GM21619 (cell line): ENCODE results near the gene RNF157.

ENCODE experiments used
- ATAC-seq: cut with Tn5 transposase; IDR thresholded peaks from one replicate; pipeline ENCODE4 v1.9.1; 2021; ENCODE audit not compliant: unreplicated experiment

The RNF157 gene

DNA sequence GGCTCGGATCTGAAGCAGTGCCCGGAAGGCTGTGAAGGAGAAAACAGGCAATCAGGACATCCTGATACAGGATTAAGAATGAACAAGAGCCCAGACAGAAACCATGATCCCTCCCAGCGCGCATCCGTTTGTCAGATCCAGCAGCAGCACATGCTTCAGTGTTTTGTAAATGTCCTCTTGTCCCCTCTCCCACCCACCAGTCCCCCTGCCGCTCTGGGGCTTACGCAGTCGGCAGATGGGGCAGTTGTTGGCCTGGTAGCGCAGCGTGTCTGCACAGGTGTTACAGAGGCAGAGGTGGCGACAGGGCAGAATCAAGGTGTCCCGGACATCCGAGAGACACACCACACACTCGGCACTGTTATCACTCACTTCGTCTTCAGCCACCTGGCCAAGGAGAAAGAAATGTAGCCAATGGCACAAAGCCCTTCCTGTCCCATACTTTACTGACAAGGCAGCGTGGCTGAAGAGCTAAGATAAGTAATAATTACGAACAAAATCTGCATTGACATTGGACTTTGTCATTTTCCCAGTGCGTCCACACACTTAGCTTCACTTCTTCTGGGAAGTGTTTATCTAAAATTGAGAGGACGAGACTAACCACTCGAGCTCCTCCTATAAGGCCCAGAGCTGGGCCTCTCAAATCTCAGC, 78.5 kb downstream of the RNF157 start:
- no peak for ATAC-seq

DNA sequence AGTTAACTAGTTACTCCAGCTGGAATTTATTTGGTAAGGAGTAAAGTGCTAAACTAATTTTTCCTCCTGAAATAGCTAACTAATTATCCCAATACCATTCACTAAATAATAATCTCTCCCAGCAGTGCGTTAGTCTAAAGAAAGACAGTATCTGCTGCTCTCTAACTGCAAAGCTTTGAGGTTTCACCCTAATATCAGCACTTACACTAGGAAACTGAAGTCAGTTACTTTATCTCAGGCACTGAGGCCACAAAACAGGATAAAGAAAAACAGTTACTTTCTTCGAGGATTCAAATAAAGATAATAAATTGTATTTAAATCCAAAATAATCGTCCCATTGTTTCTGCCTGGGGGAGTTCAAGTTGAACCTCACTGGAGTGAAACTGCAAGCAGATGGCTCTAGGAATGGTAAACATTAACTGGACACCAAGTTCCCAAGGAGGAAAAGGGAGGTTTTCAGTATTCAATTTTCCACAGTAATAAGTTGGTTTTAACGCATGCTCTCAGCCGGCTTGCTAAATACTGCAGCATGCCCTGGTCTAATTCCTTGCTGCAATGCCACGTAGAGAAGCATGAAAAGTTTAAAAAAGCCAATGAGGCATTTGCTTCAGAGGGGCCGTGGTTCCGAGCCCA, 79.3 kb downstream of the RNF157 start:
- no peak for ATAC-seq

DNA sequence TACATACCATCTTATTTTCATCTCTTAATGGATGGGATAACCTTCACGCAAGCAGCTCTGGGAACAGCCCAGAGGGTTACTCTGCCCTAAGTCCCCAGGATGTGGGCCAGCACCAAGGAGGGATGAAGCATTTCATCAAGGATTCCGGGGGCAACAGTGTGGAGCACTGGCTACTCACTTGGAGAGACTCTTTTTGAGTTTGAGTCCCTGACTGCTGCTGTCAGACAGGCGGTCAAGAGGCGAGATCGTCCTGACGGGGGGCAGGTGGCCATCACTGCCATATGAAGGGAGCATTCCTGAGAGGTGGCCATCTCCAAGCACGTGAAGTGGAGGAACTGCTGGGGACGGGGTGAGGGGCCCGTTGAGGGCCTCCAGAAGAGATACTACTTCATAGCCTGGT, 81.1 kb downstream of the RNF157 start:
- no peak for ATAC-seq

DNA sequence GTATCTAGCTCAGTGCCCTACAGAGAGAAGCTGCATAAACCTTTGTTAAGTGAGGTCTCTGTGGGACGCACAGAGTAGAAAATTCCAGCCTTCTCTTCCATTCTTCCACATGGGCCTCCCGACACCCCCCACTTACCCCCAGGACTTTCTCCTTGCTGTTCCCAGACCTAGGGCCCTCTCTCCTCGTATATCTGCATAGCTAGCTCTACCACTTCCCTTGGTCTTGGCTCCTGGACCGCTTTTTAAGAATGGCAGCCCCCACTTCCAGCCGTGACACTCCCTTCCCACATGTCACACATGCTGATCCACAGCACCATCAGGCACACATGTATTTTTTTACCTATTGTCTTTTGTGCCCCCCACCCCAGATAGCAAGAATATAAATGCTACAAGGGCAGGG, 82.5 kb downstream of the RNF157 start:
- ATAC-seq, result no peak

DNA sequence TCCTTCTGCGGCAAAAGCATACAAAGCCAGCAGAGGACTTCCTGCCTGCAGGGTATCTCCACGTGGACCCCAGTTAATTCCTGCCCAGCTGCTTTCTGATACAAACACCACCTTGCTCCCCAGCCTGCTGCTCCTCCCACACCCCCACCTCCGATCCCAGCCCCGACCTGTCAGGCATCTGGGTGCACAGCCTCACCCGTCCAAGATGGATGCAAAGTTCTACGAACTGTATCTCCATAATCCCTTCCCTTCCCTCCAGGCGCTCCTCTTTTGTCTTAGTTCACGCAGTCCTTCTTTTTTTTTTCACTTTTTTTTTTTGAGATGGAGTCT, 83.7 kb downstream of the RNF157 start:
- no peak for ATAC-seq

DNA sequence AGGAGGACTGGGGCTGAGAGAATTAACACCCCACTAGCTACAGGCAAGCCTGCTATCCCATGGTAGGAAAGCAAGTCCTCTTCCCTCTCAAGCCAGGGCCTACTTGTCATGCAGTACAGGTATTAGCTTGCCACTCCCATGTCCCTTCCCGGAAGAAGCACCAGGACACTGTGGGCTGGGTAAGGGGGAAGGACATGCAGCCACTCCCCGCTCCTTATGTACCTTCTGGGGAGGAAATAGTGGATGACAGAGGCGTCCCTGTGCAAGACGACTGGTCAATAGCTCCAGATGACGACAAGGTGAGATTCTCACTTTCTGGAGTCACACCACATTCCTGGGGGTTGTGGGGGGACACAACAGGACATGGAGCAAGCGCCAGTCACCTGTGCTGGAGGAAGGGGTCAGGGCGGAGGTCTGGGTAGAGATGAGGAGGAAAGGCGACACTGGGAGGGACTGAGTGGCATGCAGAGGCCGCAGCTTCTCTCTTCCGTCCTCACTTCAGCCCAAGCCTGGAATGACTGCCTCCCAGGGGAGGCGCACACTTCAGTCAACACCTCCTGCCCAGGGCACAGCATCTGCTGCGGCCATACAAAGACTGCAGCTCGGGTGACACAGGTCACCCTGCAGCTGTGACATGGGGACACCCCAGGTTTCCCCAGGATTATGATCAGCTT, 84.2 kb downstream of the RNF157 start:
- no peak for ATAC-seq

DNA sequence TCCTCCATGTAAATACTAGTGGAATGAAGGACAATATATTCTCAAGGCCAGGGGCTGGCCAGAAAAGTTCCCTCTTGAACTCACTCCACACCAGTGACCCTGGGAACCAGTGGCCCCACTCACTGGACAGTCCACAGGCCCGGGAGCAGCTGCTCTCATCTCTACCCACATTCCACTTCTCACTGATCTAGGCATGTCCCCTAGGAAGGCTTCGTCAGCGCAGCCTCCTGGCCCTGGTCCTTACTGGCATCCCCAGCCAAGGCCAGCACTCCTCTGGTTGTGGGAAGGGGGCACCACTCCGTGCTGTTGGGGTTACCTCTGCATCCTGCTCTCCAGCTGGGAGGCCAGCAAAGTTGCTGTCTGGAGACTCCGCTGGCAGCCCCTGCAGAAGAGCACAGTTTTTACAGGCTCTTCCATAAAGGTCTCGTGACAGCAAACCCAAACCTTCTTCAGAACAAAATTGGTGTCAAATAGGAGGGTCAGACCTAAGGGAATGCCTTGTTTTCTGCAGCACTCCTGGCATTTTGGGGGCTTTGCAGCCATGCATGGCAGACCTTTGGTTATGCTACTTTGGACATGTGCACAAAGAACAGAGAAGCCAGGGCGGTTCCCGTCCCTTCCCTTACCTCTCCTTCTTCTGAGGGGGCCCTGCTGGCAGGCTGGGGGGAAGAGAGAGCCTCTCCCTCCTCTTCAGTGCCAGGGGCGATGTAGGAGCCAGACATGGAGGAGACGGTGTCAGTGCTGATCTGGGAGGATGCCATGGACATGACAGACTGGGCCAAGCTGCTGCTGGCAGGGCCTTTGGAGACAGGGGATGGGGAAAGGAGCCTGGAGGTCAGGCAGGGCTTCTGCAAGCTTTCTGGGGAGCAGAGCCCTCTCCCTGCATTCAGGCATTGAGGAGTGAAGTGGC, 85.1 kb downstream of the RNF157 start:
- no peak for ATAC-seq

DNA sequence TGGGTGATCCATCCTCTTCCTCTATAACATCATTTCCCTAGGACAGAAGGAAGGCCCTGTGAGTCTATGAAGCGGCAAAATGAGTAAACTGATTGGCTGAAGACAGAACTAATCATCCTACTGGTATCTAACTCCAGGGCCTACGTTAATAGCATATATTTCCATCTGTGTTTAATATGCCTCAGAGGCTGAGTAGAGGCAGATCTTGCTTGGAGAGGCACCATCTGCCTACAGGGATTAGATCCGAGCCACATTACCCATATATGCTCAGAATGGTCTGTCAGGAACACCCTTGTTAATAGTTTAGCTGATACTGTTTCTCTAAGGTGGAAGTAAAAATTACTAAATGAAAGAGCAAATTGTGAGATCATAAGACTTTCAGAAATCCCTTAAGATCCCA, 86.0 kb downstream of the RNF157 start:
- ATAC-seq, result no peak

DNA sequence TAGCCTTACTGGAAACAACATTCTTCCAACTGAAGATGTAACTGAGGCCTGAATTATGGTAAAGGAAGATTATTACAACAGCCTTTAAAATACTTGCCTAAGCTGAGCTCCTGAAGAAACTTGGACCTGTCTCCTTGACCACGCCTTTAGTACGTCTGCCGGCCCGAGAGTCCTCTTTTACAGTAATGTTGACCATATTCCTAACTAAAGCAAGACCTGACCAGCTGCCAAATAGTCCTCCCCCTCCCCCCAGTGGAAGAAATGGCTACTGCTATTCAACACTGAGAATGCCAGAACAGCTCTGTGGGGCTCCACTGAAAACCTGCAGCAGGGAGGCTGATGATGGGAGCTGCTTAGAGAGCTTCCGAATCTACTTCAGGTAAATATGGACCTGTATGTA, 86.7 kb downstream of the RNF157 start:
- no peak for ATAC-seq

DNA sequence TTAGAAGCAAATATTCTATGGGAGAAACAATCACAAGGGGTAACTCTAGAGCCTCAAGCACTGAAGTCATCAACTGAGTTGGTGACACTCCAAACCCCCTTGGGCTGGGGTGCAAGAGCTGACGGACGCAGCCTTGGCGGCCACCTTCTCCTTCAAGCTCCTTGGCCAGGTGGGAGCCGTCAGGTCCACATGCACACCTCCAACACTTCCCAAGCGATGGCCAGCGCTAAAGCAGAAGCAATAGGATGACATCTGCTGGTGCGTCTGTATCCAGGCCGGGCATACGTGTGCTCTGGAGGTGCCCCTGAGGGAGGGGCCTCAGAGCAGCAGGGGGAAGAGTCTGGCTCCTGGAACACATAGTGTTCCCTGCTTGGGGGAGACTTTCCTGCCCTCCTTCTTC, 87.1 kb downstream of the RNF157 start:
- ATAC-seq, result no peak

DNA sequence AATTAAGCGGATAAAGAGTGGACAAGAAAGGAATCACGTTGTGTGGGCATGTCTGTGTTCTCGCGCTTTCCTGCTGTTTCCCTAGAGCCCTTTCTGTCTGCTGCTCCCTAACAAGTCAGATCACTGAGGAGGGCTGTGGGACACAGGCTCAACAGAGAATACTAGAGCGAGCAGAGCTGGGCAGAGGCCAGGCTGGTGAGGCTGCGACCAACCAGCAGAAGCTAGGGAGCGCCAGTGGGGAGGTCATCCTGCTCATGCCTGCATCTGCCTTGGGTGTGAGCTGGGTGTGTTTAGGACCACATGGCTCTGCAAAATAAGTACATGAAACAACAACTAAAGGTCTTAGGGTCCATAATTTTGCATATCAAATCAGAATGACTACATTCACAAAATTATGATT, 87.7 kb downstream of the RNF157 start:
- ATAC-seq, result no peak

DNA sequence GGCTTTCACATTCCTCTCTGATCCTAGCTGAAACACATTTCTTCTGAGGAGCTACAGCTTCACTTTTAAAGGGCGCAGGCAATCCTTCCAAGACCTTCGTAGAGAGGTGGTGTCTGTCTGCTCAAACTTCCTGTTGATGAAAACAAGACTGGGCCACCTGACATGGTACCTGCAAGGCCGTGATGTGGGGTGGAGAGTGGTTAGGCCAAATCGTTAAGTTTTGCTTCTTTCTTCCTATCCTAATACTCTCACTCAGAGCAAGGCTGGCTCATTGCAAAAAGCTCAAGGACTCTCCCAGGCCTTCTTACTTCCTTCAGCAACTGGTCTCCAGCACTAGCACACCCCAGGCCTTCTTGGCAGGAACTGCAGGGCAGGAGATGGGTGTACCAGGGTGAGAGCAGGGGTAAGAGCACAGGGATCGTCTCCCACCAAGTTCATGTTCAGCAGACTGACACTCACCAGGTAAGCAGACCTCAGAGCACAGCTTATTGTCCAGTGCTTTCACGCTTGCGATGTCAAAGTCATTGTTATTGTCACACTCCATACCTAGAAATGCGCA, 88.3 kb downstream of the RNF157 start:
- ATAC-seq, result no peak

DNA sequence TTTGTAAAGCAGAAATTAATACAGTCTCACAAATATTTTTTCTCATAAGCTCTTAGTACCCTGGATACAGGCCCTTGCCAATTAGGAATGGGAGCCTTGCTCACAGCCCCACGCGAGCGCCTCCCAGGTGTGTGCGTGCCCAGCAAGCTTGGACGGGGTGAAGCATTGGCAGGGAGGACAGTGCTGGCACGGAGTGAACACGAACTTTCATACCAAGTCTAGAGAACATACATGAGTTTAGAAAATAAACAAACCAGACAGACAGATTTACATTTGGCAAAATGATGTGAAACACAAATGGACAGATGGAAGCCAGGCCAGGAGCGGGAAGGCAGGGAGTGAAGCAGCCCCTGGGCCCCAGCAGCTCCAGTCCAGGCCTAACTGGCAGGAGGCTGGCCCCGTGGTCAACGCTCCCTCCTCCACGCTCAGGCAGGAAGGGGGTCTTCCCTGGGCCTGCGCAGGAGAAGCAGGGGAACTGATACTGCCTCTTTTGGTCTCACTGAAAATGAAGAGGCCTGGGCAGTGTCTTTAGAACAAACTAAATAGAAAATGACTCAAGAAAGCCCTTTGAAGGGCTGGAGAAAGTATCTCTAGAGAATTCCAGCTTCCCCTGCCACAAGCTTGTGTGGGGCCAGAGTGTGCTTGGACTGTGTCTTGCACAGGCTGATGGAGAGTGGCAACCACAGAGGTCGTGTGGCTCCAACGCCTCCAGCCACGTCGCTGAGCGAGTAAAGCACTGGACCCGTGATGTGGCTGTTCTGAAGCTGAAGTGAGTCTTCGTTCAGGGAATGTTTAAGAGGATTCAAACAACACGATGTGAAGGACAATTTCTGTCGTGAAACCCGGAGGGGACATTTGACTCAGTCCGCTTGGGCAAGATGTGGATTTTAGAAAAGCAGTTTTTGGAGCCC, 89.3 kb downstream of the RNF157 start:
- no peak for ATAC-seq

DNA sequence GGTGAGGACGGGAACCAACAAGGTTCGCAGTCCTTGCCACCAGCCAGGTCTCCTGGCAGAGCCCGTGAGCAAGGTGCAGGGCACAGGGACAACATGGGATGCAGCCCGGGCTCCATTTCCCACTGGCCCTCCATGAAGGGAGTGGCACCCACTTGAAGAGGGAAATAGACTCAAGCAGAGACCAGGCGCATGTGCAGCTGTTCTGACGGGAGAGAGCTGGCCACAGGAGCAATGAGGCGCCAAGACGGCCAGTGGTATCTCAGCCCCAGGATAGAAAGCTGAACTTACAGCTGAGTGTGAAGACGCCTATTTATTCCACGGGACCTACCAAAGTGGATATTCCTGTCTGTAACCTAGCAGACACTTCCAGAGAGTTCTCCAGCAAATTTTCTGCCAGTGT, 91.1 kb downstream of the RNF157 start:
- ATAC-seq, result no peak

DNA sequence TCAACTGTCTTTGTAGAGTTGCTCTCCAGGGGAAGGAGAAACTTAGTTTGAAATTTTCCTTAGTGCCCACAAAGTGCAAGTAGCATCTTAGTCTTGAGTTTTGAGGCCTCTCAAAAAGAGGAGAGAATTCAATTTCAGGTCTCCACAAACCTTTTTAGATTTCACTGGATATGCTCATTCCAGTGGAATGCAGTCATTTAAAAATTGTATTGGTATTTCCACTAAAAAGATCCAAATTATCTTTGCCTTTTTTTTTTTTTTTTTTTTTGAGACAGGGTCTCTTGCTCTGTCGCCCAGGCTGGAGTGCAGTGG, 92.3 kb downstream of the RNF157 start:
- no peak for ATAC-seq

DNA sequence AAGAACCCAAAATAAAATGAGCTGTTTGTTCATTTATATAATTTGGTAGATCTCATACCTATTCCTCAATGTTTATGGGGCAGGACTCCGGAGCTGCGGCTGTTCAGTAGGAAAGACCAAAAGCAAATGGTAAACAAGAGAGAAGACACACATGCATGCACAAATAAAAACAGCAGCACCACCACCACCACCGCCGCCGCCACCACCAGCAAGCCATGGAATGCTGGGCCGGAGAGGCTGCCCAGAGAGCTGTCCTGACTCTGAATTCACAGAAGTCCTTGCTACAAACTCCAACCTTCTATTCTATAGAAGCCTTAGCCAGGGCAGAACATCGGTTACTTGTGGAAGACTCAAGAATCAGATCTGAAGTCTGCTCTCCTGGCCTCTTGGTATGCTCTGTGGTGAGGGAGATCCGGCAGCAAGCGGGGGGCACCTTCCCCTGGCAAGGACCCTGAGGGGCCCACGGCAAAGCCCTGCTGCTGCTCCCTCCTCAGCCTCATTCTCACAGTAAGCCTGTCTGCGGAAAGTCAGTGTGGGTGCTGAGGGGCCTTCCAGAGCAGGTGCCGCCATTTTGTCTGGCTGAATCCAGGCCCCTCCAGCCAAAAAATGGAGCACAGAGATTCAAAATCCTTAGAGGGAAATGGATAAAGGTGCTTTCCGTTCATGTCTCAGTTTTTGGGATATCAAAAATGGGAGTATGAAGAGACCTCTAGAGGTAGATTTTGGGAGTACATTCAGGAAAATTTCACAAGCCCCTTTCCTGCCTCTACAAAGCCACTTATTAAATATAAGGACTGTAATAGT, 92.9 kb downstream of the RNF157 start:
- ATAC-seq, result no peak

DNA sequence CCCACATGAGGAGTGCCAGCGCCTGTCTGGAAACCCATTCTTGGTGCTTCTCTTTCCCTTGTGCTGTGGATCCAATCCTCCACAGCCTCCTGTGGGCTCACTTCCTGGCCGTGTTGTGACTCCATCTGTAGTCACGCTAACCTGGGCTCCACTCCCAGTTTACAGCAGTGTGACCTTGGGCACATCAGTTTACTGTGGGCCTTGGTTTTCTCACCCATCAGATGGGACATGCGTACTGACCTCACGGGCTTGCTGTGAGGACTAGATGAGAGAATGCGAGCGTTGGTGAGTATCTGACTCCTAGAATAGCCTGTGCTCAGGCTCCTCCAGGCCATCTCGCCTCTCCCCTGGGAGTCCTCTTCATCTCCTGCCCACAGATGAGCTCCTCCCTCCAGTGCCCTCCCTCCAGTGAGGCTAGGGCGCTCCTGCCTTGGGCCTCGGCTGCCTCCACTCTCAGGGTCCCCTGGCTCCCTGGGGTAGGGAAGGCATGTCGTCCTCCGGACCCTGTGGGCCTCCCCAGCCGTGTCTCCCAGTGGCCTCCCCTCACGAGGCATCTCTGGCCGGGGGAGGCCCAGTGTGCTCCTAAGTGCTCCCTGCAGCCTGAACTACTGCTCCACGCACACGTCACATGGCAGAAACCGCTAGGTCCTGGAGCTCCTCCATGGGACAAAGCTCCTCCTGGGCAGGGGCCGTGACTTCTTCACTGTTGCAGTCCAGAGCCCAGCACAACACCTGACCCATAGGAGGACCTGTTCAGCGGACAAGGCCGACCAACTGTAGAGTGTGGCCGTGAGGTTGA, 94.0 kb downstream of the RNF157 start:
- ATAC-seq, result no peak

DNA sequence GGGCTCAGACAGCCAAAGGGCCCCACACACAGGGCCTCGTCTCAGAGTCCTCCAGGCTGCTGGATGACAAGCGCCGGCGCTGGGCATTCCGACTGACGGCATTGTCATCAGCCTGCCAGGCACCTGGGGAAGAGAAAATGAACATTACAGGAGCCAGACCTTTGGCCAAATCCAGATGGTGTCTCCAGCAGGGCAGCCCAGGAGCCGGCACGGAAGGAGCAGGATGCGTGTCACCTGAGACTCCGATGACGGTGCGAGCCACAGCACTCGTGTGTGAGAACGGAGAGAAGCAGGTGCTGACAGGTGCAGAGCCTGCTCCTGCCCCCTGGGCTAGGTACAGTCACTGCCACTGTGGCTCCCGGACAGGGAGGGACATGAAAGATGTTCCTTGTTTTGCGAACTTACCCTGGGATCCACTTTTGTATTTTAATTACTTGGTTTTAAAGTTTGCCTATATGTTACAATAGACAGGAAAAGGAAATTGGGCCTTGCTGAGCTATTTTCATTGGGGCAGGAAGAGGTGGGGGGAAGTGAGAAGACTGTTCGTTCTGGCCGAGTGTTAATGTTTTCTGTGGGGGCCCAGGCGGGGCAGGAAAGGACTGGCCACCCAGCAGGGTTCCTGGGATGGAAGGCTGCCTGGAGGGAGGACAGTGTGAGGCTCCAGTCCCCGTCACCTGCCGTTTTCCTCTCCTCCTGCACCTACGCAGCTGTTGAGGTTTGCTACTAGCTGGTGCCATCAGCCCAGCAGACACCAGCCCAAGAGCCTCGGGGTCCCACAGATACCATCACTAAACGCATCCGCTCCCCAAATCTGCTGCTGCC, 94.9 kb downstream of the RNF157 start:
- no peak for ATAC-seq
